IPS-18c (cell line): Measurements from ENCODE around the gene RPRD2.

ENCODE experiments used
- H3K4me3 ChIP-seq: 2 replicates; pipeline ENCODE4 v1.7.0; 2013; ENCODE audit warnings: low read depth, mild to moderate bottlenecking, low read length, moderate library complexity; ENCODE audit not compliant: insufficient read depth
- H3K9me3 ChIP-seq: one replicate; pipeline ENCODE4 v1.6.1; 2013; ENCODE audit warnings: mild to moderate bottlenecking, low read length, moderate library complexity; ENCODE audit not compliant: control insufficient read depth, insufficient read depth

Gene RPRD2

DNA sequence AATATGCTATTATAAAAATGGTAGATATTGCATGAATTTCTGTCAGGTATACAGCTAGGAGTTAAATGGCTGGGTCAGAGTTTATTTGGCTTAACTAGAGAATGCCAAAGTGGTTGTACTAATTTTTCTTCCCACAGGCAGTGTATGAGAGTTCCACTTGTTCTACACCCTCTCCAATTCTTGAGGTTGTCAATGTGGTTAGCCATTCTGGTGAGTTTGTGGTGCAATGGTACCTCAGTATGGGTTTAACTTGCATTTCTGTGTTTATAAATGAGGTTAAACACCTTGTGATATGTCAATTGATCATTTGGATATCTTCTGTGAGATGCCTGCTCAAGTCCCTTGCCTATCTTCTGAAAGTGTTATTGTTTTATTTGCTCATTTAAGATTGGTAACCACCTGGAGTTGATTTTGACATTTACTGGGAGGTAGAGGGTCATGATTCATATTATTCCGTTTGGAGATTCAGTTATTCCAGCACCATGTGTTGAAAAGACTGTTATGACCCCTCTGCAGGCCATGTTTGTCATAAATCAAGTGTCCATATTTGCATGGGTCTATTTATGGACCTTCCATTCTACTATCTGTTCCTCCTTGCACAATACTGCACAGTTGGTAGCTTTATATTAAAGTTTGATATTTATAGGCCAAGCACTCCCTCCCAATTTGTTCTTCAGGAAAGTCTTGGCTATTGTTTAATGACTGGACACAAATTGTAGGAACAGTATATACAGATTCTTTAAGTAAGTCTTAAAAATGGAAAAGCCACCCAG is 157.4 kb downstream of the RPRD2 start:
- Histone ChIP-seq H3K4me3 (no peak overlapping the region), H3K9me3 (no peaks in the 10 kb centered on the region)

DNA sequence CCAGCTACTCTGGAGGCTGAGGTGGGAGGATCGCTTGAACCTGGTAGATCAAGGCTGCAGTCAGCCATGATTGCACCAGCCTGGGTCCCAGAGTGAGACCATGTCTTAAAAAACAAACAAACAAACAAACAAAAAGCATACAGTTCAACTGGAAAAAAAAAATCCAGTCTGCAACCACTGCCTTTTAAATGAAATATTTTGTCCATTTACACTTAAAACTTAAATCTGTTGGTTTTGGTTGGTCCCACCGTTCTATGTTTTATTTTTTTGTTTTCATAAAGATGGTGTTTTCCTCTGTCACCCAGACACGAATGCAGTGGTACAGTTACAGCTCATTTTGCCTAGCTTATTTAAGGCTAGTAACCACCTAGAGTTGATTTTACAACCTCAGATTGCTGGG is 161.4 kb downstream of the RPRD2 start:
- H3K9me3 ChIP-seq: no peaks in the 10 kb centered on the region
- no peak overlapping the region for H3K4me3 ChIP-seq
